ENCODE data around the gene ESYT2. TPM values are rescaled to one million over a fixed set of nuclear protein-coding genes. Genes with fewer than 3 reads are reported as not detected.

ESYT2 gene
- total RNA-seq, 1 experiment from 2014 or later, result 68.2 TPM

- Histone ChIP-seq H3K4me1 (ENCODE audit: control insufficient read depth in 1 of 2, insufficient read depth in 2 of 2, low read length in 2 of 2) (no peaks in the 10 kb centered on the region), H3K9me3 (ENCODE audit: control insufficient read depth in 1 of 2, insufficient read depth in 1 of 2, low read depth in 1 of 2, low read length in 2 of 2) (no peaks in the 10 kb centered on the region), H3K27ac (ENCODE audit: low read depth, low read length) (no peak overlapping the region), H3K9me2 (ENCODE audit: insufficient read depth) (no peaks in the 10 kb centered on the region), H3K9ac (ENCODE audit: low read length) (no peak overlapping the region), H3K27me3 (ENCODE audit: insufficient read depth, low read length) (no peaks in the 10 kb centered on the region), H3K79me2 (ENCODE audit: insufficient read depth, low read length) (peaks cover 14% of the 10 kb centered on the region), H3K4me2 (ENCODE audit: low read length) (no peak overlapping the region), H3K36me3 (ENCODE audit: control insufficient read depth in 1 of 2, insufficient read depth in 2 of 2, low read length in 2 of 2) (peaks cover 30 to 55% of the 10 kb centered on the region in 2 experiments), H4K20me1 (ENCODE audit: insufficient read depth) (no peaks in the 10 kb centered on the region; the same call in 1 of the 2 replicates), H2AFZ (ENCODE audit: low read depth, low read length, poor library complexity, severe bottlenecking) (no peak overlapping the region), H3K4me3 (replicated peaks in 1 of 2; ENCODE audit: low read depth in 1 of 2, low read length in 2 of 2) (no peak overlapping the region)
- ChIA-PET POLR2A (no interaction called here), RAD21 (ENCODE audit: low non-redundant PET in 1 of 2, low total read pairs in 2 of 2, uncharacterized antibody in 2 of 2, unreplicated experiment in 2 of 2) (no interaction called here), CTCF (no interaction called here)
- TF ChIP-seq CBX3 (IDR thresholded peaks at IDR 0.05; ENCODE audit: low read depth), result no peak
- no peak for TF ChIP-seq JUND (IDR thresholded peaks at IDR 0.05)
- TF ChIP-seq ELF1 (IDR thresholded peaks at IDR 0.05; ENCODE audit: borderline replicate concordance, low read depth), result no peak
- TF ChIP-seq SP1 (IDR thresholded peaks at IDR 0.05; ENCODE audit: low read depth), result no peak
- TF ChIP-seq, protein P1, sequence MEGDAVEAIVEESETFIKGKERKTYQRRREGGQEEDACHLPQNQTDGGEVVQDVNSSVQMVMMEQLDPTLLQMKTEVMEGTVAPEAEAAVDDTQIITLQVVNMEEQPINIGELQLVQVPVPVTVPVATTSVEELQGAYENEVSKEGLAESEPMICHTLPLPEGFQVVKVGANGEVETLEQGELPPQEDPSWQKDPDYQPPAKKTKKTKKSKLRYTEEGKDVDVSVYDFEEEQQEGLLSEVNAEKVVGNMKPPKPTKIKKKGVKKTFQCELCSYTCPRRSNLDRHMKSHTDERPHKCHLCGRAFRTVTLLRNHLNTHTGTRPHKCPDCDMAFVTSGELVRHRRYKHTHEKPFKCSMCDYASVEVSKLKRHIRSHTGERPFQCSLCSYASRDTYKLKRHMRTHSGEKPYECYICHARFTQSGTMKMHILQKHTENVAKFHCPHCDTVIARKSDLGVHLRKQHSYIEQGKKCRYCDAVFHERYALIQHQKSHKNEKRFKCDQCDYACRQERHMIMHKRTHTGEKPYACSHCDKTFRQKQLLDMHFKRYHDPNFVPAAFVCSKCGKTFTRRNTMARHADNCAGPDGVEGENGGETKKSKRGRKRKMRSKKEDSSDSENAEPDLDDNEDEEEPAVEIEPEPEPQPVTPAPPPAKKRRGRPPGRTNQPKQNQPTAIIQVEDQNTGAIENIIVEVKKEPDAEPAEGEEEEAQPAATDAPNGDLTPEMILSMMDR (IDR thresholded peaks at IDR 0.05 in 2 of 3, conservative IDR thresholded peaks at IDR 0.05 in 1 of 3; ENCODE audit: borderline replicate concordance in 1 of 3, insufficient read depth in 1 of 3, low read depth in 2 of 3, low read length in 2 of 3), result no peak
- TF ChIP-seq SIN3A (IDR thresholded peaks at IDR 0.05; ENCODE audit: low read depth), result no peak
- TF ChIP-seq ZNF274 (IDR thresholded peaks at IDR 0.05; ENCODE audit: low read depth, low read length), result no peak
- no peak for TF ChIP-seq POLR2A (IDR thresholded peaks at IDR 0.05; ENCODE audit: borderline replicate concordance, extremely low read depth, insufficient read depth, insufficient read length)
- TF ChIP-seq SRF (IDR thresholded peaks at IDR 0.05; ENCODE audit: low read depth), result no peak
- no peak for TF ChIP-seq EZH2 (IDR thresholded peaks at IDR 0.05)
- TF ChIP-seq ZFX (IDR thresholded peaks at IDR 0.05), result no peak
- no peak for TF ChIP-seq RAD21 (IDR thresholded peaks at IDR 0.05; ENCODE audit: low read depth)
- TF ChIP-seq ATF3 (IDR thresholded peaks at IDR 0.05), result no peak
- no TSS peak for BruUV-seq (replicated peaks)
- intact Hi-C loops (cut with micrococcal nuclease), result no loop called here
- ATAC-seq (no peak), DNase-seq (ENCODE audit: low read depth, low spot score) (no peak)
Observed at GRCh38 chr7:158687406-158687805, 141.9 kb downstream of the ESYT2 start.

Data from HCT116 (cell line).